Mesendoderm (in vitro differentiated cells): ENCODE results near the gene SEC61G.

ENCODE experiments used
- DNase-seq: peaks from one replicate; pipeline ENCODE4 v3.0.0; 2013
- H2AK5ac ChIP-seq: 2 replicates; pipeline ENCODE4 v1.6.1; 2013; ENCODE audit warnings: low read length, inconsistent platforms
- H2BK120ac ChIP-seq: 2 replicates; pipeline ENCODE4 v1.6.1; 2013; ENCODE audit warnings: low read depth, mild to moderate bottlenecking, low read length, moderate library complexity, mixed read lengths
- H2BK15ac ChIP-seq: replicated peaks from 2 replicates; pipeline ENCODE4 v1.6.1; 2013; ENCODE audit warnings: low read depth, mild to moderate bottlenecking, moderate library complexity
- H2BK5ac ChIP-seq: 2 replicates; pipeline ENCODE4 v1.6.1; 2013; ENCODE audit warnings: low read length, inconsistent platforms
- H3K18ac ChIP-seq: 2 replicates; pipeline ENCODE4 v1.6.1; 2013; ENCODE audit warnings: mild to moderate bottlenecking, low read length, mixed read lengths
- H3K23ac ChIP-seq: one replicate; pipeline ENCODE4 v1.6.1; 2013; ENCODE audit warnings: low read length
- H3K27ac ChIP-seq: 2 replicates; pipeline ENCODE4 v1.5.1; 2013; ENCODE audit warnings: low read depth, mild to moderate bottlenecking, inconsistent platforms, low read length, moderate library complexity
- H3K27me3 ChIP-seq: 2 replicates; pipeline ENCODE4 v1.6.1; 2013; ENCODE audit warnings: low read length, control low read depth, mild to moderate bottlenecking, inconsistent platforms; ENCODE audit not compliant: insufficient read depth, poor library complexity
- H3K36me3 ChIP-seq: 2 replicates; pipeline ENCODE4 v1.6.1; 2013; ENCODE audit warnings: low read length, inconsistent platforms; ENCODE audit not compliant: control insufficient read depth, insufficient read depth
- H3K4ac ChIP-seq: one replicate; pipeline ENCODE4 v1.6.1; 2013; ENCODE audit warnings: low read depth, mild to moderate bottlenecking, low read length, moderate library complexity
- H3K4me1 ChIP-seq: 2 replicates; pipeline ENCODE4 v1.6.1; 2013; ENCODE audit warnings: low read depth, low read length, inconsistent platforms; ENCODE audit not compliant: control insufficient read depth
- H3K4me2 ChIP-seq: 2 replicates; pipeline ENCODE4 v1.6.1; 2013; ENCODE audit warnings: low read length
- H3K4me3 ChIP-seq: 2 replicates; pipeline ENCODE4 v1.5.1; 2013; ENCODE audit warnings: mild to moderate bottlenecking, low read length
- H3K56ac ChIP-seq: one replicate; pipeline ENCODE4 v1.6.1; 2013; ENCODE audit warnings: low read length
- H3K79me1 ChIP-seq: 2 replicates; pipeline ENCODE4 v1.6.1; 2013; ENCODE audit warnings: low read length, inconsistent platforms
- H3K79me2 ChIP-seq: 2 replicates; pipeline ENCODE4 v1.6.1; 2013; ENCODE audit warnings: mild to moderate bottlenecking, low read length; ENCODE audit not compliant: control insufficient read depth, insufficient read depth
- H3K9ac ChIP-seq: 2 replicates; pipeline ENCODE4 v1.6.1; 2013; ENCODE audit warnings: low read length, inconsistent platforms
- H4K5ac ChIP-seq: one replicate; pipeline ENCODE4 v1.6.1; 2013; ENCODE audit warnings: low read length
- H4K8ac ChIP-seq: one replicate; pipeline ENCODE4 v1.6.1; 2013; ENCODE audit warnings: low read depth, mild to moderate bottlenecking, control low read depth, low read length, moderate library complexity
- WGBS: extraction: QIAGEN DNeasy Blood & Tissue Kit; methylation state at CpG from one replicate; pipeline ENCODE4 v1.1.7; 2013; ENCODE audit warnings: low lambda C conversion rate, missing lambda C conversion rate; ENCODE audit not compliant: insufficient coverage; ENCODE audit errors: extremely low coverage; 5-methylcytosine and 5-hydroxymethylcytosine counted together

SEC61G gene

GRCh38 chr7:54712820-54713219, 46.2 kb downstream of the SEC61G start:
- Histone ChIP-seq H3K36me3 (no peaks in the 10 kb centered on the region), H4K5ac (no peak overlapping the region), H2BK120ac (no peak overlapping the region), H2BK15ac (no peak overlapping the region), H4K8ac (no peak overlapping the region), H2BK5ac (no peak overlapping the region), H3K56ac (no peak overlapping the region), H3K27ac (no peak overlapping the region), H3K23ac (no peak overlapping the region), H3K4ac (no peak overlapping the region), H3K4me1 (no peaks in the 10 kb centered on the region), H3K4me3 (no peak overlapping the region), H3K9ac (no peak overlapping the region), H3K79me2 (no peaks in the 10 kb centered on the region), H2AK5ac (no peak overlapping the region), H3K18ac (no peak overlapping the region), H3K79me1 (no peaks in the 10 kb centered on the region), H3K4me2 (no peak overlapping the region), H3K27me3 (no peaks in the 10 kb centered on the region)
- WGBS: no CpG with 5 or more reads among the region's 4 CpGs
- DNase-seq: no peak

- no peak overlapping the region for H3K27ac ChIP-seq
- H3K18ac ChIP-seq: no peak overlapping the region
- H3K79me2 ChIP-seq: no peaks in the 10 kb centered on the region
- H2BK5ac ChIP-seq: no peak overlapping the region
- no CpG with 5 or more reads among the region's 2 CpGs for WGBS
- H3K36me3 ChIP-seq: no peaks in the 10 kb centered on the region
- DNase-seq: no peak
- no peaks in the 10 kb centered on the region for H3K27me3 ChIP-seq
- H4K5ac ChIP-seq: no peak overlapping the region
- H2AK5ac ChIP-seq: no peak overlapping the region
- no peak overlapping the region for H3K4me3 ChIP-seq
- no peaks in the 10 kb centered on the region for H3K4me1 ChIP-seq
- H2BK120ac ChIP-seq: no peak overlapping the region
- no peaks in the 10 kb centered on the region for H3K79me1 ChIP-seq
- H3K23ac ChIP-seq: no peak overlapping the region
- H3K9ac ChIP-seq: no peak overlapping the region
- no peak overlapping the region for H2BK15ac ChIP-seq
- H3K4ac ChIP-seq: no peak overlapping the region
- no peak overlapping the region for H3K56ac ChIP-seq
- H4K8ac ChIP-seq: no peak overlapping the region
- H3K4me2 ChIP-seq: no peak overlapping the region
Measured at GRCh38 chr7:54711900-54712595, 47.0 kb downstream of the SEC61G start.

DNA sequence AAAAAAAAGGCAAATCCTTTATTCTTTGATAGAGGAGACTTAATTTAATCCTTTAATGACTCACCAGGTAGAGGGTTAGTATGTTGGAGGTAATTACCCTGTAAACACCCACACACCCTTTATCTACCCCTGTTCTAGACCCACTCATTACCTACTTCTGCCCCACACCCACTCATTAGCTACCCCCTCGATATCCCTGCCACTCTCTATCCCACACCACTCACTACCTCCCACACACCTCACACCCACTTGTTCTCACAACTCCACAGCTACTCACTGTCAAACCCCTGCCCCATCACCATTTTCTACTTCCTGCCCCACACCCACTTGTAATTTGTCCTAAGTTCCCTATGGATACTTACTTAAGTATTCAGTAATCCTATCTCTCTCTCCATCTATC, 49.7 kb downstream of the SEC61G start:
- H3K56ac ChIP-seq: no peak overlapping the region
- no peak overlapping the region for H3K4me3 ChIP-seq
- no CpG with 5 or more reads among the region's 1 CpG for WGBS
- H3K79me2 ChIP-seq: no peaks in the 10 kb centered on the region
- H3K36me3 ChIP-seq: no peaks in the 10 kb centered on the region
- no peak overlapping the region for H3K18ac ChIP-seq
- no peak overlapping the region for H2BK120ac ChIP-seq
- no peak overlapping the region for H3K4me2 ChIP-seq
- H4K5ac ChIP-seq: no peak overlapping the region
- H3K79me1 ChIP-seq: no peaks in the 10 kb centered on the region
- H3K27me3 ChIP-seq: no peaks in the 10 kb centered on the region
- H2BK5ac ChIP-seq: no peak overlapping the region
- H3K23ac ChIP-seq: no peak overlapping the region
- H3K4ac ChIP-seq: no peak overlapping the region
- H2BK15ac ChIP-seq: no peak overlapping the region
- H3K27ac ChIP-seq: no peak overlapping the region
- no peak overlapping the region for H2AK5ac ChIP-seq
- H3K9ac ChIP-seq: no peak overlapping the region
- H4K8ac ChIP-seq: no peak overlapping the region
- DNase-seq: no peak
- no peaks in the 10 kb centered on the region for H3K4me1 ChIP-seq

DNA sequence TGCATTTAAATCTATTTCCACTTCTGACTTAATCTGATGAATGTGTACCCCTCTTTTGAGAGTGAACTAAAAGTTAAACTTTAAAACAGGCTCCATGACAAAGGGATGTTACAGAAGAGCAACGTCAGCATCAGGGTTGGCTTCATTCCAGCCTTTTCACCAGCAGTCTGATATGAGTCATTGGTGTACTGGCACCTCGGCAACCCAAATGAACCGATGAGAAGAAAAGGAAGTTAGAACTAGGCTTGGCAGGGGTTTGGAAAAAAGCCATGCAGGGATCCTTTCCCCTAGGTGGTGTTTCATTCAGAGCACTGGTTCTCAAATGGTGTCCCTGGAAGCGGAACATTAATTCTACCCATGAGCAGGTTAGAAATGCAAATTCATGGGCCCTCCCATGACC, 53.6 kb downstream of the SEC61G start:
- H4K8ac ChIP-seq: no peak overlapping the region
- H3K36me3 ChIP-seq: no peaks in the 10 kb centered on the region
- no peak overlapping the region for H2BK120ac ChIP-seq
- no peaks in the 10 kb centered on the region for H3K27me3 ChIP-seq
- no peaks in the 10 kb centered on the region for H3K79me1 ChIP-seq
- no peaks in the 10 kb centered on the region for H3K4me1 ChIP-seq
- H4K5ac ChIP-seq: no peak overlapping the region
- no peak overlapping the region for H2BK15ac ChIP-seq
- H3K27ac ChIP-seq: no peak overlapping the region
- no peak overlapping the region for H3K4me2 ChIP-seq
- H2AK5ac ChIP-seq: no peak overlapping the region
- H3K56ac ChIP-seq: no peak overlapping the region
- H3K79me2 ChIP-seq: no peaks in the 10 kb centered on the region
- H3K18ac ChIP-seq: no peak overlapping the region
- no peak overlapping the region for H3K9ac ChIP-seq
- no peak overlapping the region for H3K4ac ChIP-seq
- no CpG with 5 or more reads among the region's 4 CpGs for WGBS
- H2BK5ac ChIP-seq: no peak overlapping the region
- no peak overlapping the region for H3K4me3 ChIP-seq
- H3K23ac ChIP-seq: no peak overlapping the region
- no peak for DNase-seq

DNA sequence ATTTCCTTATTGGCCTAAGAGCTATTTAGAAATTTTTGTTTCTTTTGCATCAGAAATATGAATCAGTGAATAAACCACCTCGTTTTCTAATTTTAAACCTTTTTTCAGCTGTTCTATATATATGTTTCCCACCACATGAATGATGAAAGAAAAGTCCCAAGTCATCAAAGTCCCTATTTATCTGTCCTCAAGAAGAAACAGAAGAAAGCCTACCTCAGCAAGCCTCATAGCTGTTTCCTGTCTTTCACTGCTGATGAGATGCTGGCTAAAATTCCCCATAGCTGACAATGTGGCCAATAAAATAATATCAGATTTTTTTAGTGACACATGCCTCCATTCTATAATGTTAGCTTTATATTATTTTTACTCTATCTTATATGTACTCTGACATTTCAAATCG, 54.2 kb downstream of the SEC61G start:
- Histone ChIP-seq H4K5ac (no peak overlapping the region), H4K8ac (no peak overlapping the region), H3K27me3 (no peaks in the 10 kb centered on the region), H2AK5ac (no peak overlapping the region), H3K27ac (no peak overlapping the region), H2BK5ac (no peak overlapping the region), H3K36me3 (no peaks in the 10 kb centered on the region), H3K9ac (no peak overlapping the region), H3K23ac (no peak overlapping the region), H2BK120ac (no peak overlapping the region), H3K4ac (no peak overlapping the region), H3K79me1 (no peaks in the 10 kb centered on the region), H3K18ac (no peak overlapping the region), H3K56ac (no peak overlapping the region), H3K4me2 (no peak overlapping the region), H3K79me2 (no peaks in the 10 kb centered on the region), H3K4me1 (no peaks in the 10 kb centered on the region), H2BK15ac (no peak overlapping the region), H3K4me3 (no peak overlapping the region)
- WGBS: no CpG with 5 or more reads among the region's 2 CpGs
- no peak for DNase-seq
